KBM-7 (cell line): ENCODE data around the gene RASSF6.

Experiments used
- DNase-seq: peaks from one replicate; pipeline ENCODE4 v3.0.0-alpha.2; 2015
- in situ Hi-C: fragments of 300-500 bp; cut with MboI; formaldehyde crosslinking; loops from 2 replicates; pipeline ENCODE4 v1.14.3; 2020; ENCODE audit warnings: low sequenced_read_pairs, low pct_unique_long_range_greater_than_20kb, mixed read lengths

Gene RASSF6

DNA sequence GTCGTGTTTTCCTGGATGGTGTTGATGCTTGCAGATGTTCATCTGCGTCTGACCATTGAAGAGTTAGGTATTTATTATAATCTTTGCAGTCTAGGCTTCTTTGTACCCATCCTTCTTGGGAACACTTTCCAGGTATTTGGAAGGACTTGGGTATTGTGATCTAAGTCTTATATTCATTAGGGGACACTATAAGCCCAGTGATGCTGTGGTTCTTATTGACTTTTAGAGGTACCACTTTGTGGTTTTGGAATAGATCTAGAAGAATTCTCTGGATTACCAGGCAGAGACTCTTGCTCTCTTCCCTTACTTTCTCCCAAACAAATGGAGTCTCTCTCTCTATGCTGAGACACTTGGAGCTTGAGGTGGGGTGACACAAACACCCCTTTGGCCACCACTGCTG, 97.1 kb downstream of the RASSF6 start:
- in situ Hi-C loops, result no loop called here

More for the DNA sequence above, 97.1 kb downstream of the RASSF6 start:
- no peak for DNase-seq
